HTR-8/SVneo (cell line): Measurements from ENCODE around the gene PCDH15.
"Not testable (repeated sequence)": the region's sequence is repeated elsewhere in the genome, so short reads cannot be mapped to it uniquely, and the experiment has no call there.

Source experiments
- DNase-seq: peaks from one replicate; pipeline ENCODE4 v3.0.0; 2011; ENCODE audit warnings: low spot score, mixed read lengths; ENCODE audit not compliant: insufficient read length
- FAIRE-seq: peaks from 2 replicates; lab custom pipeline; 2011; peaks lifted over from hg19 to GRCh38; lab: Jason Lieb, UNC

PCDH15 gene

GRCh38 chr10:54026340-54026739 lies 774.7 kb downstream of the PCDH15 start:
- DNase-seq = no peak
- FAIRE-seq = no peak

- FAIRE-seq (no peak), DNase-seq (no peak)
Observed at GRCh38 chr10:54011117-54011516, 789.9 kb downstream of the PCDH15 start.

- FAIRE-seq = no peak
- no peak for DNase-seq
Observed at GRCh38 chr10:54010337-54010933, 790.6 kb downstream of the PCDH15 start.

- DNase-seq (no peak), FAIRE-seq (no peak)
Observed at GRCh38 chr10:54009672-54010071, 791.4 kb downstream of the PCDH15 start.

GRCh38 chr10:54002077-54002476 lies 799.0 kb downstream of the PCDH15 start:
- no peak for FAIRE-seq
- DNase-seq = no peak

- FAIRE-seq (no peak), DNase-seq (no peak)
Observed at GRCh38 chr10:53997953-53998352, 803.1 kb downstream of the PCDH15 start.

GRCh38 chr10:53990799-53991238 lies 810.2 kb downstream of the PCDH15 start:
- FAIRE-seq (no peak), DNase-seq (no peak)

GRCh38 chr10:53983431-53983830 lies 817.6 kb downstream of the PCDH15 start:
- FAIRE-seq = no peak
- no peak for DNase-seq

- no peak for DNase-seq
- FAIRE-seq = no peak
Observed at GRCh38 chr10:53980210-53980609, 820.8 kb downstream of the PCDH15 start.

- DNase-seq = no peak
- FAIRE-seq = no peak
Observed at GRCh38 chr10:53978301-53978700, 822.7 kb downstream of the PCDH15 start.

GRCh38 chr10:53977267-53977666 lies 823.8 kb downstream of the PCDH15 start:
- no peak for DNase-seq
- FAIRE-seq = no peak

GRCh38 chr10:53957401-53957800 lies 843.6 kb downstream of the PCDH15 start:
- FAIRE-seq (no peak), DNase-seq (no peak)

- no peak for DNase-seq
- FAIRE-seq = no peak
Observed at GRCh38 chr10:53955091-53955490, 845.9 kb downstream of the PCDH15 start.

- FAIRE-seq (no peak), DNase-seq (no peak)
Observed at GRCh38 chr10:53952698-53953630, 848.1 kb downstream of the PCDH15 start.

- DNase-seq = no peak
- FAIRE-seq = no peak
Observed at GRCh38 chr10:53939654-53940053, 861.4 kb downstream of the PCDH15 start.

- FAIRE-seq (no peak), DNase-seq (no peak)
Observed at GRCh38 chr10:53930648-53931047, 870.4 kb downstream of the PCDH15 start.

GRCh38 chr10:53924051-53924700 lies 876.9 kb downstream of the PCDH15 start:
- not testable (repeated sequence) for FAIRE-seq

GRCh38 chr10:53918755-53919154 lies 882.3 kb downstream of the PCDH15 start:
- no peak for FAIRE-seq
- no peak for DNase-seq

More at GRCh38 chr10:53924051-53924700, 876.9 kb downstream of the PCDH15 start:
- not testable (repeated sequence) for DNase-seq

- DNase-seq (no peak), FAIRE-seq (no peak)
Observed at GRCh38 chr10:53909791-53910190, 891.2 kb downstream of the PCDH15 start.

- DNase-seq (no peak), FAIRE-seq (no peak)
Observed at GRCh38 chr10:53904506-53905241, 896.4 kb downstream of the PCDH15 start.
